ENCODE measurements around the gene NELL1.

DNA sequence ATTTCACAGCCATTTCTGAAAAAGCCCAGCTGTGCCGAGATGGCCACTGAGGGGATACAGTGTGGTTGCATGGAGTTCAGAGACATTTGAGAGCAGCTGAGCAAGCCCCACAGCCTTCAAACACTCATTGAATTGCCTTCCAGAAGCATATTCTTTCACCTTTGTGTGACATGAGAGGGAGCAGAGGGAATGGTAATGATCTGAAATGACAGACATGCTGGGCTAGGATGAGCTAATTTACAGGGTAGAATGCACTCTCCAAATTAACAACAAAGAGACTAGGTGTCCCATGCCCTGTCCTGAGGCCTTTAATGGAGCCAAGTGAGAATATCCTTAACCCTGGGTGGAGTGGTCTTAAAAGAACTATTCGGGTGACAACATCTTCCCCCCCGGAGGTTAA lies 585.4 kb downstream of the NELL1 start:
- TF ChIP-seq CTCF (IDR thresholded peaks at IDR 0.05; ENCODE audit: borderline replicate concordance, extremely low read depth, low read length, poor library complexity, severe bottlenecking) (no peak), EZH2 (IDR thresholded peaks at IDR 0.05; ENCODE audit: borderline replicate concordance, low read depth, low read length, severe bottlenecking) (no peak)
